Subcutaneous abdominal adipose tissue (tissue), 5 donors: ENCODE results near the gene ZNF655.

Source experiments
- H3K27ac ChIP-seq: one replicate; pipeline ENCODE4 v1.7.0; 2013; ENCODE audit warnings: low read depth, mild to moderate bottlenecking, inconsistent platforms, low read length, moderate library complexity
- H3K27me3 ChIP-seq, 5 donors: one replicate each; pipeline ENCODE4 v1.7.0; 2013; ENCODE audit warnings: low read length in 5 of 5, inconsistent platforms in 1 of 5; ENCODE audit not compliant: control insufficient read depth in 5 of 5, insufficient read depth in 4 of 5
- H3K36me3 ChIP-seq, 5 donors: one replicate each; pipeline ENCODE4 v1.7.0; 2013; ENCODE audit warnings: low read length in 5 of 5; ENCODE audit not compliant: control insufficient read depth in 5 of 5, insufficient read depth in 5 of 5
- H3K4me1 ChIP-seq, 5 donors: one replicate each; pipeline ENCODE4 v1.7.0; 2013; ENCODE audit warnings: low read length in 5 of 5, mild to moderate bottlenecking in 3 of 5, moderate library complexity in 1 of 5; ENCODE audit not compliant: control insufficient read depth in 5 of 5, insufficient read depth in 5 of 5
- H3K4me3 ChIP-seq, 5 donors: one replicate each; pipeline ENCODE4 v1.7.0; 2013; ENCODE audit warnings: low read length in 5 of 5, low read depth in 1 of 5
- H3K9ac ChIP-seq, 5 donors: one replicate each; pipeline ENCODE4 v1.7.0; 2013; ENCODE audit warnings: low read length in 5 of 5, mild to moderate bottlenecking in 4 of 5, moderate library complexity in 3 of 5
- H3K9me3 ChIP-seq, 5 donors: one replicate each; pipeline ENCODE4 v1.7.0; 2013; ENCODE audit warnings: low read length in 5 of 5; ENCODE audit not compliant: control insufficient read depth in 5 of 5
- donor health status: healthy.
- donor health status: healthy.
- donor health status: healthy.
- donor health status: healthy.
- donor health status: healthy.

Gene ZNF655

DNA sequence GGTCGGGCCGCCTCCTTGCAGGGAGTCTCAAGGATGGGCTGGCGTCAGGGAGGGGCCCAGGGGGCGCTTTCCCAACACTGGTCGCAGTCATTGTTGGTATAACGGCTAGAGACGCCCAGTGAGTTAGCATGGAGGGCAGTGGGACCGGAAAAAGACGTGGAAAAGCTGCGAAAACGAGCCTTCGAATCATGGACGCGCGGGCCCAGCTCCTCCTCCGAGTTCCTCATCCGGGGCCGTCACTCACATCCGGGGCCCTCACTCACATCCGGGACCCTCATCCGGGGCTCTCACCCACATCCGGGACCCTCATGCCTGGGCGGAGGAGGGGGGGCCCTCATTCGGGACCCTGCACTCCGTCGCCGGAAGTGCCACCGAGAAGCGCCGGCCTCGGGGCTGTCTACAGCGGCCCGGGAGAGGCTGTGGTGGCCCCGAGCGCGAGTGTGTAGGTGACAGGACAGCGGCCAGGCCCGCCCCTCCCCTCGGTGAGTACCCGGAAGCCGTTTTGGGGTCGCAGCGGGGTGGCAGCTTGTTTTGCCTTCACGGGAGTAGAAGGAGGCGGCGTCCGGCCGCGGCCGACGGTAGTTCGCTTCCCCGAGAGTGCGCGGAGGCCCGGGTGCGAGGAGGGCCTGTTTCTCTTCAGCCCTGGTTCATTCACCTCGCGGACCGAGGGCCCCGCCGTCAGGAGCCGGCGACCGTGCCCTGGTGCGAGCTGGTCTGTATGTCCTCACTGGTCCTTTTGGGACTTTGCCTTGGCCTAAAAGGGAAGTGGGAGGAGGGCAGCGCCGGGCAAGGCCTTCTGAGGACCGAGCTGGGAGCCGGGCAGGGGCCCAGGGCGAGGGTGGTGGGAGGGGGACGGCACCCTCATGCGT is at the start of gene ZNF655:
TSS of gene ZNF655 (plus strand) at position 337 of the 869 bp plus-strand sequence. CDS start 1,918 bp downstream, outside the sequence.
- Histone ChIP-seq H3K9me3 (no peaks in the 10 kb centered on the region), H3K27me3 (no peaks in the 10 kb centered on the region), H3K36me3 (peaks cover 17 to 44% (median 32%) of the 10 kb centered on the region in 5 donors), H3K4me1 (peaks cover 2 to 36% (median 27%) of the 10 kb centered on the region in 5 donors), H3K4me3 (peak within 1 kb of the TSS; percentile 88 to 95 (median 90)), H3K27ac (peak within 1 kb of the TSS; percentile 97), H3K9ac (peak within 1 kb of the TSS; percentile 94 to 100 (median 99))

- peaks cover 6 to 52% (median 39%) of the 10 kb centered on the region in 5 donors for H3K36me3 ChIP-seq
- H3K9ac ChIP-seq = no peak overlapping the region
- no peak overlapping the region for H3K4me3 ChIP-seq
- no peaks in the 10 kb centered on the region for H3K4me1 ChIP-seq
- H3K27ac ChIP-seq = no peak overlapping the region
- H3K9me3 ChIP-seq = no peaks in the 10 kb centered on the region
- no peaks in the 10 kb centered on the region for H3K27me3 ChIP-seq
These were observed 44.4 kb upstream of the ZNF655 start for GRCh38 chr7:99514050-99514449.

- H3K36me3 ChIP-seq = peaks cover 9 to 45% (median 43%) of the 10 kb centered on the region in 5 donors
- H3K9me3 ChIP-seq = no peaks in the 10 kb centered on the region
- H3K27ac ChIP-seq = no peak overlapping the region
- H3K9ac ChIP-seq = no peak overlapping the region
- peaks cover 0 to 2% (median 0%) of the 10 kb centered on the region in 5 donors for H3K4me1 ChIP-seq
- no peaks in the 10 kb centered on the region for H3K27me3 ChIP-seq
- no peak overlapping the region for H3K4me3 ChIP-seq
These were observed 37.0 kb upstream of the ZNF655 start for GRCh38 chr7:99521399-99521798.

DNA sequence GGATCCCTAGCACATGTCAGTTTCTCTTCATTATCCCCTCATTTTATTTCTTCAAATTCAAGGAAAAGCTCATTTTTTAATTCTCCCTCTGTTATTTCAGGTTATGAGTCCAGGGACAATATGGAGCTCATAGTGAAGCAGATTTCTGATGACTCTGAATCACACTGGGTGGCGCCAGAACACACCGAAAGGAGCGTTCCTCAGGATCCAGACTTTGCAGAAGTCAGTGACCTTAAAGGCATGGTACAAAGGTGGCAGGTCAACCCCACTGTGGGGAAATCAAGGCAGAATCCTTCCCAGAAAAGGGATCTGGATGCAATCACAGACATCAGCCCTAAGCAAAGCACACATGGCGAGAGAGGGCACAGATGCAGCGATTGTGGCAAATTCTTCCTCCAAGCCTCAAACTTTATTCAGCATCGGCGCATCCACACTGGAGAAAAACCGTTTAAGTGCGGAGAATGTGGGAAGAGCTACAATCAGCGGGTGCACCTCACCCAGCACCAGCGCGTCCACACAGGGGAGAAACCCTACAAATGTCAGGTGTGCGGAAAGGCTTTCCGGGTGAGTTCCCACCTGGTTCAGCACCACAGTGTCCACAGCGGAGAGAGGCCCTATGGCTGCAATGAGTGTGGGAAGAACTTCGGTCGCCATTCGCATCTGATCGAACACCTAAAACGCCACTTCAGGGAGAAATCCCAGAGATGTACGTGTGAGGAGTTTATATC is 32.6 kb upstream of the ZNF655 start:
- Histone ChIP-seq H3K27ac (no peak overlapping the region), H3K27me3 (no peaks in the 10 kb centered on the region), H3K36me3 (peaks cover 16 to 53% (median 47%) of the 10 kb centered on the region in 5 donors), H3K9me3 (peaks cover 3 to 15% (median 13%) of the 10 kb centered on the region in 5 donors), H3K4me3 (no peak overlapping the region), H3K4me1 (peaks cover 0 to 2% (median 0%) of the 10 kb centered on the region in 5 donors), H3K9ac (no peak overlapping the region)

DNA sequence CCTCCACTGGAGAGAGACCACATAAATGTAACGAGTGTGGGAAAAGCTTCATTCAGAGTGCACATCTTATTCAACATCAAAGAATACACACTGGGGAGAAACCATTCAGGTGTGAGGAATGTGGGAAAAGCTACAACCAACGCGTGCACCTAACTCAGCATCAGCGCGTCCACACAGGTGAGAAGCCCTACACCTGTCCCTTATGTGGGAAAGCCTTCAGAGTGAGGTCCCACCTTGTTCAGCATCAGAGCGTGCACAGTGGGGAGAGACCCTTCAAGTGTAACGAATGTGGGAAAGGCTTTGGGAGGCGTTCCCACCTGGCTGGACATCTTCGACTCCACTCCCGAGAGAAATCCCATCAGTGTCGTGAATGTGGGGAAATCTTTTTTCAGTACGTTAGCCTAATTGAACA is 27.1 kb upstream of the ZNF655 start:
- Histone ChIP-seq H3K9ac (peak overlapping the region in 1 of 5 donors; percentile 40), H3K4me1 (peaks cover 0 to 3% (median 0%) of the 10 kb centered on the region in 5 donors), H3K9me3 (peaks cover 18 to 54% (median 48%) of the 10 kb centered on the region in 5 donors), H3K27me3 (no peaks in the 10 kb centered on the region), H3K27ac (no peak overlapping the region), H3K4me3 (peak overlapping the region; percentile 15 to 66 (median 55)), H3K36me3 (peaks cover 29 to 56% (median 43%) of the 10 kb centered on the region in 5 donors)

- H3K9me3 ChIP-seq = peaks cover 21 to 67% (median 55%) of the 10 kb centered on the region in 5 donors
- no peaks in the 10 kb centered on the region for H3K27me3 ChIP-seq
- H3K36me3 ChIP-seq = peaks cover 16 to 25% (median 17%) of the 10 kb centered on the region in 5 donors
These were observed 22.8 kb upstream of the ZNF655 start for GRCh38 chr7:99535667-99536066.

GRCh38 chr7:99539213-99539811 is 19.1 kb upstream of the ZNF655 start:
- no peak overlapping the region for H3K4me3 ChIP-seq
- H3K27ac ChIP-seq = no peak overlapping the region
- H3K9me3 ChIP-seq = peaks cover 7 to 52% (median 33%) of the 10 kb centered on the region in 5 donors
- H3K4me1 ChIP-seq = no peaks in the 10 kb centered on the region
- no peak overlapping the region for H3K9ac ChIP-seq
- no peaks in the 10 kb centered on the region for H3K27me3 ChIP-seq
- peaks cover 0 to 4% (median 0%) of the 10 kb centered on the region in 5 donors for H3K36me3 ChIP-seq

More at GRCh38 chr7:99535667-99536066, 22.8 kb upstream of the ZNF655 start:
- Histone ChIP-seq H3K27ac (no peak overlapping the region), H3K9ac (no peak overlapping the region), H3K4me3 (no peak overlapping the region), H3K4me1 (peaks cover 0 to 3% (median 0%) of the 10 kb centered on the region in 5 donors)

DNA sequence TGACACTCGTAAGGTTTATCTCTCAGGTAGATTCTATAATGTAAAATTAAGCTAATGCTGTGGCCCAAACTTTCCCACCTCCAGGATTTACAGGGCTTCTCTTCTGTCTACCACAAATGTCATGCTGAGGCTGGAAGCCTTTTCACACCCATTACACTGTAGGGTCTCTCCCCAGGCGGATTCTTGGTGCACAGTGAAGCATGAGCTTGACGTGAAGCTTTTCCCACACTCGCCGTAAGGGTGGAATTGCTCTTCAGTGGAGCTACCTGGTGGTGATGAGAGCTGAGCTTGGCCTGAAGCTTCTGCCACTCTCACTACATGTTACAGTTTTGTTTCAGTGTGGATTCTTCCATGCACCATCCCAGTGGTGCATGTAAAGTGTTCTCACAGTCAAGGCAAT is 17.9 kb upstream of the ZNF655 start:
- H3K4me1 ChIP-seq = no peaks in the 10 kb centered on the region
- peaks cover 0 to 4% (median 0%) of the 10 kb centered on the region in 5 donors for H3K36me3 ChIP-seq
- H3K9me3 ChIP-seq = peaks cover 7 to 45% (median 31%) of the 10 kb centered on the region in 5 donors
- no peaks in the 10 kb centered on the region for H3K27me3 ChIP-seq
- H3K4me3 ChIP-seq = peak overlapping the region in 3 of 5 donors; percentile 31 to 46 (median 40)
- H3K27ac ChIP-seq = no peak overlapping the region
- H3K9ac ChIP-seq = no peak overlapping the region

GRCh38 chr7:99541212-99541611 is 17.2 kb upstream of the ZNF655 start:
- no peak overlapping the region for H3K27ac ChIP-seq
- no peaks in the 10 kb centered on the region for H3K4me1 ChIP-seq
- H3K4me3 ChIP-seq = no peak overlapping the region
- peaks cover 7 to 45% (median 31%) of the 10 kb centered on the region in 5 donors for H3K9me3 ChIP-seq
- H3K9ac ChIP-seq = no peak overlapping the region
- H3K27me3 ChIP-seq = no peaks in the 10 kb centered on the region
- peaks cover 0 to 4% (median 0%) of the 10 kb centered on the region in 5 donors for H3K36me3 ChIP-seq
